Osteoblast (primary cell): ENCODE data around the gene KYNU. TPM values are rescaled to one million over a fixed set of nuclear protein-coding genes. Genes with fewer than 3 reads are reported as not detected.
A peak's percentile ranks its signal among the peaks of the same experiment; 100 is the strongest.

Experiments
- DNase-seq: peaks from one replicate; pipeline ENCODE4 v3.0.0; 2011; ENCODE audit warnings: low spot score, mixed read lengths; ENCODE audit not compliant: insufficient read length; ENCODE audit errors: missing footprints
- H2AFZ ChIP-seq: 2 replicates; pipeline ENCODE4 v1.6.0; 2011; ENCODE audit warnings: mild to moderate bottlenecking, low read length
- H3K27ac ChIP-seq: 2 replicates; pipeline ENCODE4 v1.5.1; 2011; ENCODE audit warnings: mild to moderate bottlenecking, low read depth, low read length, moderate library complexity
- H3K27me3 ChIP-seq: 2 replicates; pipeline ENCODE4 v1.6.0; 2012; ENCODE audit warnings: mild to moderate bottlenecking, control low read depth, inconsistent platforms, low read length, moderate library complexity; ENCODE audit not compliant: insufficient read depth
- H3K36me3 ChIP-seq: 2 replicates; pipeline ENCODE4 v1.5.1; 2011; ENCODE audit warnings: mild to moderate bottlenecking, low read length, control low read depth, moderate library complexity; ENCODE audit not compliant: insufficient read depth
- H3K4me1 ChIP-seq: 2 replicates; pipeline ENCODE4 v1.5.1; 2011; ENCODE audit warnings: mild to moderate bottlenecking, low read length, control low read depth, moderate library complexity; ENCODE audit not compliant: insufficient read depth
- H3K4me2 ChIP-seq: 2 replicates; pipeline ENCODE4 v1.6.0; 2011; ENCODE audit warnings: mild to moderate bottlenecking, low read length; ENCODE audit not compliant: insufficient read depth
- H3K4me3 ChIP-seq: fragments of 200-600 bp; sonication (generic); 3 replicates; pipeline ENCODE4 v1.5.1; 2012; ENCODE audit warnings: mild to moderate bottlenecking, low read length, inconsistent platforms; ENCODE audit not compliant: insufficient read depth
- H3K79me2 ChIP-seq: 2 replicates; pipeline ENCODE4 v1.6.0; 2012; ENCODE audit warnings: mild to moderate bottlenecking, low read length, control low read depth, inconsistent platforms; ENCODE audit not compliant: insufficient read depth
- H3K9me3 ChIP-seq: 2 replicates; pipeline ENCODE4 v1.5.1; 2011; ENCODE audit warnings: low read depth, low read length, control low read depth
- H4K20me1 ChIP-seq: 2 replicates; pipeline ENCODE4 v1.6.0; 2012; ENCODE audit warnings: mild to moderate bottlenecking, low read length, control low read depth; ENCODE audit not compliant: insufficient read depth
- CTCF ChIP-seq: IDR thresholded peaks from 2 replicates; pipeline ENCODE4 v1.5.1; 2011; ENCODE audit warnings: mild to moderate bottlenecking, low read depth, low read length, moderate library complexity; ENCODE audit errors: extremely low read depth
- total RNA-seq: library from RNA; depleted of rRNA; stranded (reverse); fragments of >200 nt; gene quantifications from 2 replicates; pipeline ENCODE4 v1.2.3, GENCODE V29; 2012

Gene KYNU
- total RNA-seq, 1 donor = 10.9 TPM

GRCh38 chr2:142935563-142936089, 58.2 kb downstream of the KYNU start:
- Histone ChIP-seq H2AFZ (no peak overlapping the region), H3K79me2 (no peaks in the 10 kb centered on the region), H3K27ac (no peak overlapping the region), H3K4me2 (no peak overlapping the region), H3K9me3 (no peaks in the 10 kb centered on the region), H4K20me1 (no peaks in the 10 kb centered on the region), H3K27me3 (no peaks in the 10 kb centered on the region), H3K4me1 (no peaks in the 10 kb centered on the region), H3K36me3 (no peaks in the 10 kb centered on the region), H3K4me3 (no peak overlapping the region)
- TF ChIP-seq CTCF = no peak
- peak; percentile 2 for DNase-seq

GRCh38 chr2:142936629-142937028, 59.2 kb downstream of the KYNU start:
- Histone ChIP-seq H3K4me2 (no peak overlapping the region), H3K36me3 (no peaks in the 10 kb centered on the region), H3K9me3 (no peaks in the 10 kb centered on the region), H3K79me2 (no peaks in the 10 kb centered on the region), H3K4me3 (no peak overlapping the region), H3K27ac (no peak overlapping the region), H4K20me1 (no peaks in the 10 kb centered on the region), H3K4me1 (no peaks in the 10 kb centered on the region), H2AFZ (no peak overlapping the region), H3K27me3 (no peaks in the 10 kb centered on the region)
- no peak for TF ChIP-seq CTCF
- no peak for DNase-seq

GRCh38 chr2:142937347-142937746, 59.9 kb downstream of the KYNU start:
- no peak for TF ChIP-seq CTCF
- no peaks in the 10 kb centered on the region for H3K9me3 ChIP-seq
- no peaks in the 10 kb centered on the region for H4K20me1 ChIP-seq
- DNase-seq = no peak
- no peak overlapping the region for H3K4me3 ChIP-seq
- no peak overlapping the region for H2AFZ ChIP-seq
- H3K27me3 ChIP-seq = no peaks in the 10 kb centered on the region
- no peak overlapping the region for H3K27ac ChIP-seq
- H3K79me2 ChIP-seq = no peaks in the 10 kb centered on the region
- H3K36me3 ChIP-seq = no peaks in the 10 kb centered on the region
- H3K4me2 ChIP-seq = no peak overlapping the region
- H3K4me1 ChIP-seq = no peaks in the 10 kb centered on the region

GRCh38 chr2:142938240-142938639, 60.8 kb downstream of the KYNU start:
- no peak for DNase-seq
- no peaks in the 10 kb centered on the region for H3K79me2 ChIP-seq
- H3K4me1 ChIP-seq = no peaks in the 10 kb centered on the region
- H2AFZ ChIP-seq = peak overlapping the region; percentile 29
- no peaks in the 10 kb centered on the region for H4K20me1 ChIP-seq
- H3K9me3 ChIP-seq = no peaks in the 10 kb centered on the region
- no peaks in the 10 kb centered on the region for H3K36me3 ChIP-seq
- H3K4me3 ChIP-seq = no peak overlapping the region
- H3K27ac ChIP-seq = no peak overlapping the region
- H3K4me2 ChIP-seq = no peak overlapping the region
- H3K27me3 ChIP-seq = no peaks in the 10 kb centered on the region
- TF ChIP-seq CTCF = no peak
